ENCODE data around the gene CCM2.

CCM2 gene

DNA sequence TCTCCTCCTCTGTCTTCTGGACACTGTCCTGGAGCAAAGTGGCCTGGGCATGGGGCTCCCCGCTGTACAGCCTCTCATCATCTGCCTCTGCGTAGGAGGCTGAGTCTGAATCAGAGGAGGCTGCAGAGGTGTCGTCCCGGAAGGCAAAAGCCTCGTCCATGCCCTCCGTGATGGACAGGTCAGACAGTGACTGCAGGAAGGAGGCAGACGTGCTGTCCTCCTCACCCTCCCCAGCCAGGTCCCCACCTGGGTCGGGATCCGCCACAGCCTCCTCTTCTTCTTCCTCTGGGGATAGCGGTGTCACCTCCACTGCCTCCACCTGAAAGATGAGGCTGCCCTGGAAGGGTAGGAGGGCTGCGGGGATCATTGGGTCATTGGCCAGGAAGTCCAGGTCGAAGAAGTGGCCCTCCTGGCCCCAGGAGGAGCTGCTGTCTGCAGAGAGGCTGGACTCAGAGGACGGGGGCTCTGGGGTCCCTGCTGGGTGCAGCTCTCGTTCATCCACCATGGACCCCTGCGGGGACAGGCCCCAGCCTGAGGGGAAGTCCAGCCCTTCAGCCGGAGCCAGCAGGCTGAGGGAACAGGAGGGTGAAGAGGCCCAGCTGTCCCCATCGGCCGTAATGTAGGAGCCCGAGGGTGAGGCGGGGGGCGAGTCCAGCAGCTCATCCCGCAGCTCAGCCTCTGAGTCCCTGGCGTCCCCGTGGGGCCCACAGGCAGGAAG is 85.1 kb downstream of the CCM2 start:
- DNase-seq, result no peak

DNA sequence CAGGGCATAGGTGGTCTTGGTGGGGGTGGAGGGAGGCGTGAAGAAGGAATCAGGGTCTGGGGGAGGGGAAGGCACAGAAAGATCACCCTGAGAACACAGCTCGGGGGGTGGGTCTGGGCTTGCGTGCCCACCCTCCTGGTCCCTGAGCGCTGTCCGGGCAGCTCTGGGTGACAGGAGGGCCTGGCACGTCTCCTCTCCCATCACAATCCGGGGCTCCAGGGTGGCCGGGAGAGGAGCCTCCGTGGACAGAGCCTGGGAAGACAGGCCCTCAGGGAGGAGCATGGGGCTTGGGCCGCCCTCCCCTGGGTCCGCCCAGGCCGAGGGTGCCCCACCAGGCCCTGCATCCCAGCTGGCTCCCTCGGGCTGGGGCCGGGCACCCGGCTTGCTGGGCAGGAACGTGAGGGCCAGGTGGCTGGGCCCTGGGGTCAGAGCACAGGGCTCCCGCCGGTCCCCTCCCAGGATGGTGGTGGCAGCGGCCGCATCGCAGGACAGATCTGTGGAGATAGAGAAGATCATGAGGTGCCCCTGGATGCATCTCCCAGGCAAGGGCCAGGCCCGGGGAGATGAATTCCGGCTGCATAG is 85.7 kb downstream of the CCM2 start:
- DNase-seq, result no peak

DNA sequence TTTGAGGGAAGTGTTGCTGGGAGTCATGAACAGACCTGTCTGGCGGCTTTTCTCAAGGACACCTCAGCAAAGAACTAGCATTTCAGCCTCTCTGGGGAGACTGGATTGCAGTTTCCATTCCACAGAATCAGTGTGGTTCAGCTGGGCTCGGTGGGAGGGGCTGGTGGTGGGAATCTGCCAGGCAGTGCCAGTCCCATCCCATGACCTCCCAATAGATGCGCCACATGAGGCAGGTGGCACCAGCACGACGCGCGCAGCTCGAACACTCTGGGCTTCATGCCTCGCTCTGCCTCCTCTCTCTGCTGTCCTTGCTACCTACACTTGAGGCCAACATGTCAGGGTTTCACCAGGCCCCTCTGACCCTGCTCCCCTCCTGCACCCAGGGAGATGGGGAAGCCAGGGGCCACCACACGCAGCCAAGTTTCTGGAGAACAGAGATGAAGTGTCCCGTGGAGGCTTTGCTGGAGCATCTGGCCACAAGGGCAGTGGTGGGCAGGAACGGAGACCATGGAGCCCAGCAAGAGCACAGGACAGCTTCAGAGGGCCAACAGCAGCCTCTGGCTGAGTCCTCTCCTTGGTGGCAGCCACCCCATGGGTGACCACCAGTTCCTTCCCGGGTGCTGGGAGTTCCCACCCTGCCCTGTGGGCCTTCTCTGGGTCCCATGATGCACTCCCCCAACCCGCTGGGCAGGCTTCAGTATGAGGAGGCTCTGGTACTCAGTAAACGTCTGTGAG is 86.5 kb downstream of the CCM2 start:
- DNase-seq, result no peak

DNA sequence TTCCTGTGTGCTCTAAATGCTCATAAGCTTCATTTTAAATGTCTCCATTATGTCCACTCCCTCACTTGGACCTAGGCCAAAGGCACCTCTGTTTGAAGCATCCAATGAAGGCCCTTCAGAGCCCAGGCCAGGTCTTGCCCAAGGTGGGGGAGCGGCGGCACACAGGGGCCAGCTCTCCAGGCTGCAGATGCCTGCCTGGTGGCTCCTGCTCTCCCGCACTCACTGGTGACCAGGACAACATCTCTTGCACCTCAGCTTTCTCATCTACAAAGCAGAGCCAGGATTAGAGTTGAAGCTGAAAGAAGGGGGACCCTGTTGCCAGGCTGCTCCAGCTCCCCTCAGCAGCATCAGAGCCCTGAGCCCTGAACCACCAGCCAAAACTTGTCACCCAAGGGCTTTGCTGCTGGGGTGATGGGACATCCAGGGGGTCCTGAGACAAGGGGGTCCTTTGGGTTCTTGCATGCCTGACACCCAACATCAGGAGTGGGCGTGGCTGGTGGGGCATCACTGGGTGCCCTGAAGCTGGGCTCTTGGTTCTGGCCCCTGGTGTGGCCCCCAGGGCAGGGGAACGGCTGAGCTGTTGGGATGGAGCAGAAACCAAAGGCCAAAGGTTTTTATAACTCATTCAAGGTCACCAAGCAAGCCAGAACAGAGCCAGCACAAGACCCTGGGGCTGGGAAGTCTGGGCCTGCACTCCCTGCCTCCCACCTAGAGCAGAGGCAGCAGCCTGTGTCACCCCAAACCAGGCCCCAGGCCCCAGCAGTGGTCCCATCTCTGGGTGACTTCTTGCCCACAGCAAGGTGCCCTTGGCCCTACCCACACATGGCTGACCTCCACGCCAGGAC is 87.5 kb downstream of the CCM2 start:
- DNase-seq, result no peak

DNA sequence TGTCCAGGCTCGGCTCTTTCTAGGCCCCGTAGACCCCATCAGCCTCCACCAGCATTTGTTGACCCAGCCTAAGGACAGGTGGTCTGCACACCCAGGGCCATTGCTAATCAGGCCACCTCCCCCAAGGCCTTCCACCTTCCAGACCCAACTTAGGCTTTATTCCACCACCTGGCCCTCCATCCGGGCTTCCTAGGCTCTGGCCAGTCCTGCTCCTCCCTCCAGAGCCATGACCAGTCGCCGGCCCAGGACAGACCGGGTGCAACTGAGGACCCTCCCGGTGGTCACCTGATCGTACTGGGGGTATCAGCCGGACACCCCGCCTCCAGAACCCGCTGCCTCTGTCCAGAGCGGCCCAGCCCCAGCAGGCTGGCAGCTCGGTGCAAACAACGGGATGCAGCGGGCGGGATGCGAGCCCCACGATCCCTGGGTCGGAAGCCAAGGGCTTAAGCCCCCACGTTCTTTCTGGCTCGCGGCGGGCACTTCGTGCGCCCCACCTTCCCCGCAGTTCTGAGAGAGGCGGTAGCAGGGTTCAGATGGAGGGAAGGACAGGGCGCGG is 88.2 kb downstream of the CCM2 start:
- no peak for DNase-seq

DNA sequence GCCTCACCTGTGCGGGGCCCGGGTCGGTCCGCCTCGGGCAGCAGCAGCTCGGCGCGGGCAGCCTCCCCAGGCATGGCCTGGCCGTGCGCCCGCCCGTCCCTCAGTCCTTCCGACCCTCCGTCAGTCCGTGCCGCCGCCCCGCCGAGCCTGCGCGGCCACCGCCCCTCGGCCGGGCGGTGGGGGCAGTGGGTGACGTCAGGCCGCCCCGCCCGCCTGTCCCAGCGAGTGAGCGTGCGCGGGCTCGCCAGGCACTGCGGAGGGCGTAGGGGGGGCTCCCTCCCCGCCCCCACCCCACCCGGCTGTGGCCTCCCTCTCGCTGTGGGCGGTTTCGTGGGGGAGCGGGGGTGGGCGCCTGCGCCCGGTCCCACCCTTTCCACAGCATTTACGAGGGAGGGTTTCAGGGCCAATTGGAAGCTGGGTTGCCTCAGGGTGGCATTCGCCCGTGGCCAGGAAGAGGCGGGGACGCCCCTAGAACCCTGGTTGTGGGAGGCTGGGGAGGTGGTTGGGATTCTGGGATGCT is 88.9 kb downstream of the CCM2 start, which contains the start of gene NACAD:
Gene NACAD, minus strand, starts transcription at position 149 of the 520 bp plus-strand sequence. Its CDS starts 75 bp downstream, at position 74.
- DNase-seq, result peak; percentile 32

DNA sequence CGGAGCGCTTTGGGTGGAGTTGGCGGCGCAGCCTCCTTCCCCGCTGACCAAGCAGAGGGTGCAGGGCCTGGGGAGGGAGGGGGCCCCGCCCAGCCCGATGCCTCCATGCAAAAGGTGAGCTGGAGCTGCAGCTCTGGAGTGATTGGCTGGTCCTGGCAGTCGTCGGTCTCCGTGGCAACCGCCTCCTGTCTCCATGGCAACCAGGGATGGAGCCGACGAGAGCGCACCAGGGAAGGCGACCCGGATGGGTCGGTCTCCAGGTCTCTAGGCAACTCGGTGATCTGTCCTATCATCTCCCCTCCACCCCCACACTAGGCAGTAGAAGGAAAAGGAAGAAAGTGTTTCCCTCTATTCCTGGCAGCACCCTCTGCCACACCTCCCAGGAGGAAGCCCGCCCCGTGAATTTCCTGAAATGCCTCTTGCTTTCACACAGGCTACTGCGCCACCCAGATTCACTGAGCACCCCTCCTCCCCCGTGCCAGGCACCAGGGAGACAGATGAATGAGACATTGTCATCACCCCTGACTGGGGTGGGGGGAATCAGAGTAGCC is 89.4 kb downstream of the CCM2 start:
- DNase-seq, result peak; percentile 63

DNA sequence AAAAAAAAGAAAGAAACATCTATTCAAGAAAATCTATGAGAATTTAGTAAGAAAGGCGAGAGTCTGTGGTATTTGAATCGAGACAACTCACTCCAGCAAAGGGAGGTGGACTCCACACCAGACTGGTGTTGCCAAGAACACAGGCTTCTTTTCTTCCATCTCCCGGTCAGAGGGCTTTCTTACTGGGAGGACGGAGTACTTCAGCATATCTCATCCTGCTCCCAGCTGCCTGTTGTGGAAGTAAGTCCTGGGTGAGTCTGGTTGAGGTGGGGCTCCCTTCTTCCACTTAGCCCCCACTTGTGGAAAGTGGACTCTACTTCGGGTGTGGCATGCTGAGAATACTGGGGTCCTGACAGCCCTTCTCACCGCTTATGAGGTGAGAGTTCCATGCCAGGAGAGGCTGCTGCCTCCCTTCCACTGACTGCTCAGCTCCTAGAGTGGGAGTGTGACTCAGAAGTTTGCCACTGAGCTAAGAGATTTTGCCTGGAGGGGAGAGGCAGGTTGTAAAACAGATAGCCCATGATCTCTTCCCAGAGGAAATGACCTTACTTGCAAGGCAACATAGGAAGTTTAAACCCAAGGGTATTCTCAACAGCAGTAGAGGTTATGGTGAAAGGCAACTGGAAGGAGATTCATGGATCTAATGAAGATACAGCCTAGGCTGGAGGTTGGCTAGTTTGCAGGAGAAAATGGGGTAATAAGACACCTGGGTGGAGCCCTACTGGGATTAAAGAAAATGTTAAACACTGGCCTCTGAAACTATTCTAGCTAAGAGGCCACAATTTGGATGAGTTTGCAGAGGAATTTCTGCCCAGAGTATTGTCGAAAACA is 92.3 kb downstream of the CCM2 start:
- no peak for DNase-seq

DNA sequence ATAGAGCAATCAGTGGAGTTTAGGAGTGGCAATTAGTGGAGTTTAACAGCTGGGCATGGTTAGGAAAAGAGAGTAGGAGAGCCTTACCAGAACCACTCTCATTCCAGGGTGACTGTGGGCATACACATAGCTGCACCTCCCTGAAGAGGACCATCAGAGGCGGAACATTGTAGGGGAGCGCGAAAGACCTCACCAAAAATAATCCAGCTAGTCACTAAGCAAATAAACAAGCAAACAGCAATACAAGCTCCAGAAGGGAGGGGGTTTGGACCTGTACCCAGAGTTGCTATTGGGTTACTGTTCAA is 92.9 kb downstream of the CCM2 start:
- DNase-seq, result no peak

DNA sequence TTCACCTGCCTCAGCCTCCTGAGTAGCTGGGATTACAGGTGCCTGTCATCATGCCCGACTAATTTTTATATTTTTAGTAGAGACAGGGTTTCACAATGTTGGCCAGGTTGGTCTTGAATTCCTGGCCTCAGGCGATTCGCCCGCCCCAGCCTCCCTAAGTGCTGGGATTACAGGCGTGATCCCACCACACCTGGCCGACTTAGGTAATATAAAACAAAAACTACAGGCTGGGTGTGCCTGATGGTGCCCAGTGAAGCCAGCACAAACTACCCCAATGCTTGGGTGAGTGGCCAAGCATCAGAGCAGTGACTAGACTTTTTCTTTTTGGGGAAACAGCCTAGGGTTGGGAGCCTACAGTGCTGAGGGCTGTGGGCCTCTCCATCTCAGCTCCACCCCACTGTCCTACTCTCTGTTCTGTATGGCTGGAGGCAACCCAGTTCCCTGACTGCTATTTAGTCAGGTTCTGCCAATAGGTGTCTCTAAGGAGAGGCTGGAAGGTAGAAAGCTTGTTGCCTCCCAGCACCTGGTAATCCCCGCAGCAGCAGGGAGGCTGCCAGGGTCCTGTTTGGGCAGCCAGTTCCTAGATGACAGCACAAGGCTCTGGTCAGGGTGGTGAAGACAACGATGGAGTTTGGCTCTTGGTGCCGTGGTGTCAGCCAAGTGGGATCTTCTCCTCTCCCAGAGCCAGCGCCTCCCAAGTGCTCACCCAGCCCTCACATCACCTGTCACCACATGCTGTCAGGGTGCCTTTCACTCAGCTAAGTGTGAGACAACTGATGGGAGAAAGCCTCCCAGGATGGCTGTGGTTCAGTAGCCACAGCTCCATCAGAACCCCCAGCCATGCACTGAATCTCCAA is 99.2 kb downstream of the CCM2 start:
- no peak for DNase-seq

DNA sequence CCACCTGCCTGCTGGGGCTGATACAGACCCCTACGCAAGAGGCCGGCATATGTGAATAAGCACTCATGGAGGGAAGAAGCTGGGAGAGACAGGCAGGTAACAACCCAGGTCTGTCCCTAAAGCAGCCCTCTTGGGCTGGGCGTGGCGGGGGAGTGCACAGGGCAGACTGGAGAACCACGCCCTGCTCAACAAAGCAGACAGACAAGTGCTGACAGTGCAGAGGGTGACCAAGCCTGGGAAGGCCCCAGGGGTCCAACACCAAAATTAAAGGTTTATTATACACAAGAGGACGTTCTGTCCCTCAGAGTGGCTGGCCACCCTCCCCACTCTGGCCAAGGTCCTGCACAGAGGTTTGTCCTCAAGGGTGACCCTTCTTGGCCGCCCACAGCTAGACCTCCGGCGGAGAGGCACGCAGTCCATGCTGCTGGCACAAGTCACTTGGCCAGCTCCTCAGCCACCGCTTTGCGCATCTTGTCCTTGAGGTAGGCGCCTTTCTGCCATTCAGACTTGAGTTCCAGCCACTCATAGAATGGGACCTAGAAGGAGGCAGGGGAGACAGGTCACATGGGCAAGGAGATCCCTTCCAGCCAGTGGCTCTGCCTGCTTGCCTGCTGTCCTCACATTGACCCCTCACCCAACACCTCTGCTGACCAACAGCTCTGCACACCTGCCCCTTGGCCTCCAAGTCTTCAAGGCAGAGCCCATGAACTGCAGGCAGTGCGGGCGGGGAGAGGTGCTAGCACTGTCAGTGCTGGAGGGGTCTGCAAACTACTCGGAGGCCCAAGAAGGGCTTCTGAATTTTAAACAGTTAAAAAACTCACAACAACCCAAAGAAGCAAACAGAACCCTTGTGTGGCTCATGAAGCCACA is 100.1 kb downstream of the CCM2 start:
- no peak for DNase-seq

DNA sequence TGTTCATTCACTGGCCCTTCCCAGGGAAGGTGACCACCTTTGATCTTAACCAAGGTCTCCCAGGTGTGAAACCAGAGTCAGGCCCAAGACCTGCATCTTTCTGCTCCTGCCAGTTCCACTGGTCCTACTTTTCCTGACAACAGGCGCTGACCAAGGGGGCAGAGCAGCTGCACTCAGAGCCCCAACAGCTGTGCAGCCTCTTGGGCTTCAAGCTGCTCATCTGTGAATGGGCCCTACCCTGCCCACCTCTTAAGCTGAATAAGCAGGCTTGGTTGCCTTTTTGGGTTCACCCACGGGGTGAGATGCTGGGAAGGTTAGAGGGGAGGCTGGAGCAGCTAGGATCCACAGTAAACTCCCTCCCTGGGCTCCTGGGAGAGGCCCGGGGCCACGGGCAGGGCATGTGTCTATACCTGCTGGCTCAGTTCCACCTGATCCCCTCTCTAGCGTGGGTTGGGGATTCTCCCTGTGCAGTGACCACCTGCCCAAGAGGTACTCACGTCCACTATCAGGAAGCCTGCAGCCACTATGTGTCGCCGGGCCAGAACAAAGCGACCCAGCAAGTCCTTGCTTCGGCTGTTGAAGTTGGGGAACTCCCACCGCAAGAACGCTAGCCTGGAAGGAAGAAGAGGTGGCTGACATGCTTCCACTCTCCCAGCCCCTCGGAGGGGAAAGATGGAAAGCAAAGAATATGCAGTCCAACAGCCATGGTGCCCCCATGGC is 100.9 kb downstream of the CCM2 start:
- no peak for DNase-seq

DNA sequence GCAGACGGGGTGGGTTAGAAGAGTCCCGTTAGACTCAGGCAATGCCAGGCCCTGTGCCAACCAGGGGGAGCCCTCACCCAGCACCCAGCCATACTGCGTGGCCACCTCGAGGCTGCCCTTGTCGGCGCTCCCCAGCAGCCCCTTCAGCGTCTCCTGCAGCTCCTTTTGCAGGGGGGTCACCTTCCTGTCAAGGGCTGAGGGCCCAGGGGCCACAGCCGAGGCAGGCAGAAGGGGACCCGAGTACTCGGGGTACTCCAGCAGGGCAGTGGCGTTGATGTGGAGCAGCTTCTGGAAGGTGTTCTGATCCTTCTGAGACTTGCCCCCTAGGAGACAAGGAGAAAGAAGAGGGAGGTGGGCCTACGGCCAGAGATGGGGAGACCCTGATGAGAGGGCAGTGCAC is 101.7 kb downstream of the CCM2 start:
- no peak for DNase-seq

DNA sequence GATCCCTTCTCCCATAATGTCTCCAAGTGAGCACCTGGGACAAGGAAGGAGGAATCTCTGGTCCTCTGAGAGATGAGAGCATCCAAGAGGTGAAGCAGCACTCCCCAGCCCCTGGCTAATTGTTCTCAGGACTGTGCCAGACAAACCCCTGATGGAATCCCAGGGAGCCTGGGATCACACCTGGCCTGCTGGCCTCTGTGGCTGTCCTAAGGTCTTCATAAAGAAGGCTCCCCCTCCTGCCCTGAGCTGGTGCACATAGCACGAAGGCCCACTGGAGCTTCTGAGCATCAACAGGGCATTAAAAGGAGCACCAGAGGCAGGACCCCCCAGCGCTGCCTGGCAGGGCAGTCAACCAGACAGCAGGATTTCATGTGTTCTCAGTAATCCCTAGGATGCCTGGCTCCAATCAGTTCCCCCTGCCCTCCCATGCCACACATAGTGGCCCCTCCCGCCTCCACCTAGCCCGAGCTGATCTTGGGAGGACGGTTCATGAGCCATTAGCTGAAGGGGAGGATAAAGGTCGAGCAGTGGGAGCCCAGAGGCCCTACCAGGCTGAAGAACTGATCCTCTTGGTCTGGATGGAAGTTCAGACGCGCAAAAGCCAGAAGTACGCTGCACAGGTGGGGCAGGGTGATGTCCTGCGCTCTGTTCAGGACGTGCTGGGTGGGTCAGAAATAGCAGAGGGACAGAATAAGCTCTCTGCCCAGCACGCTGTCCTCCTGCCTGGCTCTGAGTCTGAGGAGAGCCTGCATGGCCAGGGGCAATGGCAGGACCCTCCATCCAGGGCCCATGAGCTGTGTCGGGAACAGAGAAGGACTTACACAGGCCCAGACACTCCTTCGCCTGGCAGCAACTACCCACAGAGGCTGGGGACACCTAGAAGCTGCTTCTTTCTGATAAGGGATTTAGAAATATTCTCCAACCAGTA is 103.0 kb downstream of the CCM2 start:
- no peak for DNase-seq

DNA sequence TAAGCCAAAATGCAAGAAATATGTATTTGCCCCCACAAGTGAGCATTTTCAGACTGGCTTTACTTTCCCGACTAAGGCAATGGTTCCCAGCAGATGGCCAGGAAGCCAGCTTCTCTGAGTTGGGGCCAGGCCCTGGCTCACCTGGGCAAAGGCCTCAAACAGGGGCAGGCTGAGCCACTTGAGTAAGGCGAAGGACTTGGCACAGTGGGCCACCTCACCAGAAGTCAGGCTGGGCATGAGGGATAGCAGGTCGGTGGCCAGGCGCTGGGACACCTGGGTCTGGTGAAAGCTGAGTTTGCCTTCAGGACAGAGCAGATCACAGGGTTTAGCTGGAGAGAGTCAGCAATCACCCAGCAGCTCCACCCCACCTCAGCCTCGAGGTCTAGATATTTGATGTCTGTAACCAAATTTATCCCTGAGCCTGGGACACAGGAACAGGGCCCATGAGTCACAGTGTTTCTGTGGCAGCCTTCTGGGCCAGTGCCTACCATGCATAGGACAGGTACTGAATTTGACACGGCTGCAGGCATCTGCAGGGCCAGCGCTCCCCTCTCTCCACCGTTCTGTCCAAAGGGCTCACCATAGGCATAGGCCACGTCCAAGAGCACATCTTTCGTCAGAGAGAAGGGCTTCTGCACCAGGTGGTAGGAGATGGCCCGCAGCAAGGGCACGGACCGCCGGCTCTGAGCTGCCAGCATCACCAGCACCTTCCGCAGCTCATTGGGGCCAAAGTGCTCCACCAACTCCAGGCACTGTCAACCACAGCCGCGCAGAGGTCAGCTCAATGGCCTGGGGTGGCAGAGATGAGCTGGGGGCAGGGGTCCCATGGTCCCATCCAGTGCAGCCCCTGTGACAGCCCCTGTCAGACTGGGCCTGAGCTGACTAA is 104.2 kb downstream of the CCM2 start:
- no peak for DNase-seq

DNA sequence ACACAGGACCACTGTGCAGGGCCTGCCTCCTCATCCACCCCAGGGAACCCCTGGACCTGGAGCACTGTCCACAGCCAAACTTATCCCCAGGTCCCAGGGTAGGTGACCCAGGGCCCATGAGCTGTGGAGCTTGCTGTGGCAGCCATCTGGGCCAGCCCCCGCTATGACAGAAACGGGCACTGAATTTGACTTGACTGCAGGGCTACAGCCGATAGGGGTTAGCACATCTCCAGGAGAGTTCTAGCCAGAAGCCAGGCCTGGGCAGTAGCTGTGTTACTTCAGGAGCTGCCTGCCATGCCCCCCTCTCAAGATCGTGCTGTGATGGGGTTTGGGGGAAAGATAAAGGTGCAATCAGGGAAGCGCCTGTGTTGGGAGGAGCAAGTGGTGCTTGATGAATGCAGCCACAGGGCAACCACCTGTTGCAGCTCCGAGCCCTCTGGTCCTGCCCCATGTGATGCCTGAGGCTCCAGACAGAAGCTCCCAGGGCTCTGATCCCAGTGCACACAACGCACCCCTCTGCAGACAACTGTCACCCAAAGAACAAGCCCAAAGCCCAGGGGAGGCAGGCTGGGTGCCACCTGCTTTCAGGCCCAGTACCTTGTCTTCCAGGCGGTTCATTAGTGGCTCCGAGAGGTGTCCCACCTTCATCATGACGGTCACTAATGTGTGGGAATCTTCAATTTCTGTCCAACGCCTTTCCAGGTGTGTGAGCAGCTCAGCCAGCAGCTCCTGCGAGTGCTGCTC is 105.0 kb downstream of the CCM2 start:
- no peak for DNase-seq

Measured in hematopoietic multipotent progenitor cell treated with erythropoietin and hydrocortisone succinate and interleukin-3 and kit ligand, for 6 days (in vitro differentiated cells).